WTC11 (cell line): Measurements from ENCODE around the gene GCA. TPM values are rescaled to one million over a fixed set of nuclear protein-coding genes. Genes with fewer than 3 reads are reported as not detected.

Experiments used
- ATAC-seq: fragments of 200-7000 bp; cut with Tn5 transposase; 2 replicates; pipeline ENCODE4 v1.10.0; 2021; ENCODE audit warnings: mild to moderate bottlenecking, moderate library complexity
- CTCF ChIA-PET: fragments of 300-600 bp; sonication (Branson Sonifier 250); formaldehyde crosslinking; loops from one replicate; lab custom pipeline; 2021; ENCODE audit warnings: antibody characterized with exemption; lab: Charles Lee
- POLR2A ChIA-PET: fragments of 350-600 bp; sonication (Branson Sonifier 250); formaldehyde crosslinking; loops from one replicate; lab custom pipeline; 2021; ENCODE audit warnings: antibody characterized with exemption; lab: Charles Lee
- DNase-seq: peaks from one replicate; pipeline ENCODE4 v3.0.0; 2021; ENCODE audit warnings: low spot score
- H3K27ac Mint-ChIP-seq: 2 replicates; pipeline ENCODE4 v1.8.0; 2021; ENCODE audit warnings: mixed read lengths
- H3K27me3 Mint-ChIP-seq: 2 replicates; pipeline ENCODE4 v1.8.0; 2021; ENCODE audit warnings: low read depth, mild to moderate bottlenecking, moderate library complexity, mixed read lengths
- H3K36me3 Mint-ChIP-seq: 2 replicates; pipeline ENCODE4 v1.8.0; 2021; ENCODE audit warnings: mixed read lengths
- H3K4me1 Mint-ChIP-seq: 2 replicates; pipeline ENCODE4 v1.8.0; 2022; ENCODE audit warnings: mixed read lengths
- H3K4me3 Mint-ChIP-seq: 2 replicates; pipeline ENCODE4 v1.8.0; 2021; ENCODE audit warnings: mild to moderate bottlenecking, moderate library complexity, mixed read lengths
- H3K9me3 Mint-ChIP-seq: 2 replicates; pipeline ENCODE4 v1.8.0; 2021; ENCODE audit warnings: mixed read lengths
- E2F4 ChIP-seq: sonication (generic); formaldehyde crosslinking; IDR thresholded peaks from 2 replicates; pipeline ENCODE4 v1.8.1; 2022; ENCODE audit warnings: low read depth, mild to moderate bottlenecking, moderate library complexity, missing genetic modification reagents, borderline replicate concordance
- ESRRA ChIP-seq: sonication (generic); formaldehyde crosslinking; IDR thresholded peaks from 2 replicates; pipeline ENCODE4 v1.8.1; 2022; ENCODE audit warnings: mild to moderate bottlenecking, missing genetic modification reagents, borderline replicate concordance
- FOXP1 ChIP-seq: sonication (generic); formaldehyde crosslinking; IDR thresholded peaks from 2 replicates; pipeline ENCODE4 v1.8.0; 2022; ENCODE audit warnings: missing genetic modification reagents, mild to moderate bottlenecking, moderate library complexity, borderline replicate concordance
- HMGA2 ChIP-seq: fragments of 250-450 bp; sonication (Bioruptor Pico); IDR thresholded peaks from 2 replicates; pipeline ENCODE4 v1.4.0; 2021; ENCODE audit warnings: mild to moderate bottlenecking, moderate library complexity
- JUN ChIP-seq: sonication (generic); formaldehyde crosslinking; IDR thresholded peaks from 2 replicates; pipeline ENCODE4 v1.8.0; 2023; ENCODE audit warnings: mild to moderate bottlenecking, missing genetic modification reagents
- SMAD4 ChIP-seq: sonication (generic); formaldehyde crosslinking; IDR thresholded peaks from 2 replicates; pipeline ENCODE4 v1.8.0; 2022; ENCODE audit warnings: mild to moderate bottlenecking, missing genetic modification reagents
- SP1 ChIP-seq: sonication (generic); formaldehyde crosslinking; conservative IDR thresholded peaks from 2 replicates; pipeline ENCODE4 v1.8.1; 2022; ENCODE audit warnings: missing genetic modification reagents
- TEAD1 ChIP-seq: sonication (generic); formaldehyde crosslinking; IDR thresholded peaks from 2 replicates; pipeline ENCODE4 v1.8.0; 2022; ENCODE audit warnings: mild to moderate bottlenecking, missing genetic modification reagents
- ZBTB21 ChIP-seq: sonication (generic); formaldehyde crosslinking; IDR thresholded peaks from 2 replicates; pipeline ENCODE4 v1.8.1; 2023; ENCODE audit warnings: mild to moderate bottlenecking, missing genetic modification reagents, borderline replicate concordance
- ZNF121 ChIP-seq: sonication (generic); formaldehyde crosslinking; IDR thresholded peaks from 2 replicates; pipeline ENCODE4 v1.8.0; 2023; ENCODE audit warnings: missing genetic modification reagents
- ZNF219 ChIP-seq: sonication (generic); formaldehyde crosslinking; IDR thresholded peaks from 2 replicates; pipeline ENCODE4 v1.8.0; 2023; ENCODE audit warnings: missing genetic modification reagents, mild to moderate bottlenecking, borderline replicate concordance
- ZNF416 ChIP-seq: fragments of 250-450 bp; sonication (Bioruptor Pico); IDR thresholded peaks from 2 replicates; pipeline ENCODE4 v1.9.0; 2021; ENCODE audit warnings: mild to moderate bottlenecking, inconsistent platforms
- ZNF423 ChIP-seq: fragments of 250-450 bp; sonication (Bioruptor Pico); IDR thresholded peaks from 2 replicates; pipeline ENCODE4 v2.1.2; 2022; ENCODE audit warnings: mild to moderate bottlenecking, moderate library complexity
- total RNA-seq: library from RNA; stranded (reverse); gene quantifications from 3 replicates; pipeline ENCODE4 v1.2.3, GENCODE V29; 2021
- TF ChIP-seq, protein P1 (sequence below): sonication (generic); formaldehyde crosslinking; IDR thresholded peaks from 2 replicates; pipeline ENCODE4 v1.8.0; 2022; ENCODE audit warnings: mild to moderate bottlenecking, missing genetic modification reagents
- TF ChIP-seq, protein P2 (sequence below): sonication (generic); formaldehyde crosslinking; IDR thresholded peaks from 2 replicates; pipeline ENCODE4 v1.8.1; 2022; ENCODE audit warnings: mild to moderate bottlenecking, missing genetic modification reagents, moderate library complexity, borderline replicate concordance
- TF ChIP-seq, protein P3 (sequence below): sonication (generic); formaldehyde crosslinking; IDR thresholded peaks from 2 replicates; pipeline ENCODE4 v1.8.0; 2023; ENCODE audit warnings: mild to moderate bottlenecking, missing genetic modification reagents
- TF ChIP-seq, protein P4 (sequence below): sonication (generic); formaldehyde crosslinking; IDR thresholded peaks from 2 replicates; pipeline ENCODE4 v1.8.0; 2023; ENCODE audit warnings: missing genetic modification reagents, mild to moderate bottlenecking, borderline replicate concordance

GCA gene
- total RNA-seq, 1 experiment from 2014 or later: 42.1 TPM

DNA sequence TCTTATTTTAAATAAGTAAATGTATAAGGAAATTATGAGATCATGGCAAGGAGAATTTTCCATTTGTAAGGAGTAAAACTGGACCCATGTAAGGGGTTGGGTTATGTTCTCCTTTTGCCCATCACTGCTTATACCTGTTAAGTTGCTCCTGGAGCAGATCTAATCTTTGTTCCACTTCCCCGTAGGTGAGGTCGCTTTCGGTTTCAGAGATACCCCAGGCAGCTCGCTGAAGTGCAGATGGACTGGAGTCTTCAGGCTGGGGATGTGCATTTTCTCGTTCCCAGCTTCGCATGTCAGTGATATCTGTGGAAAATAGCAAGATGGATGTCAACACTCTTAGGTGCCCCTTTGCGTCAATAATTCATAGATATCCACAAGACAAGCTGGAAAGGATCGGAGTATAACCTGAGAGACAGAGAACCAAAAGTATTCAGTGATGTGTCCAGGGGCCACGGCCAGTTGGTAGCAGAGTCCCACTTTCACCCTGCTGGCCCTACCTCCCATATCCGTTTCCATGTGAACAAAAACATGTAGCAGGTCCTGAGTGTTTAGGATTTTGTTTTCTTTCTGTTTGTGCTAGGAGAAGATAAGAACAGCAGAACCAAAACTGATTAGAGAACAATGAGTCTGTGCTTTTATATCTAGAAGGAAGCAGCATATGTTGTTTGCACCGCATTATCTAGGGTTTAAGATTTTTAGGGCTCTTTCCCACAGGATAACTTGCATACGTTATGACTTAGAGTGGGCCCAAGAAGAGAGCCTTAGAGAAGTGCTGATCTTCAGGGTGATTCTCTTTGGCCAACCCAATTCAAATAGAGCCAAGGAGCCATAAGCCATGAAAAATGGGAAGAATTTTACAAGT lies 36.0 kb downstream of the GCA start:
- Mint-ChIP-seq H3K9me3 (no peaks in the 10 kb centered on the region), H3K4me3 (no peak overlapping the region), H3K36me3 (no peaks in the 10 kb centered on the region), H3K27ac (no peak overlapping the region), H3K27me3 (no peaks in the 10 kb centered on the region), H3K4me1 (no peaks in the 10 kb centered on the region)
- DNase-seq: no peak
- ChIA-PET CTCF (no interaction called here), POLR2A (no interaction called here)
- TF ChIP-seq HMGA2: no peak
- TF ChIP-seq, protein P1, sequence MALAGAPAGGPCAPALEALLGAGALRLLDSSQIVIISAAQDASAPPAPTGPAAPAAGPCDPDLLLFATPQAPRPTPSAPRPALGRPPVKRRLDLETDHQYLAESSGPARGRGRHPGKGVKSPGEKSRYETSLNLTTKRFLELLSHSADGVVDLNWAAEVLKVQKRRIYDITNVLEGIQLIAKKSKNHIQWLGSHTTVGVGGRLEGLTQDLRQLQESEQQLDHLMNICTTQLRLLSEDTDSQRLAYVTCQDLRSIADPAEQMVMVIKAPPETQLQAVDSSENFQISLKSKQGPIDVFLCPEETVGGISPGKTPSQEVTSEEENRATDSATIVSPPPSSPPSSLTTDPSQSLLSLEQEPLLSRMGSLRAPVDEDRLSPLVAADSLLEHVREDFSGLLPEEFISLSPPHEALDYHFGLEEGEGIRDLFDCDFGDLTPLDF (CRISPR knock-in tag): no peak
- no peak for TF ChIP-seq ZNF219 (CRISPR knock-in tag)
- TF ChIP-seq, protein P2, sequence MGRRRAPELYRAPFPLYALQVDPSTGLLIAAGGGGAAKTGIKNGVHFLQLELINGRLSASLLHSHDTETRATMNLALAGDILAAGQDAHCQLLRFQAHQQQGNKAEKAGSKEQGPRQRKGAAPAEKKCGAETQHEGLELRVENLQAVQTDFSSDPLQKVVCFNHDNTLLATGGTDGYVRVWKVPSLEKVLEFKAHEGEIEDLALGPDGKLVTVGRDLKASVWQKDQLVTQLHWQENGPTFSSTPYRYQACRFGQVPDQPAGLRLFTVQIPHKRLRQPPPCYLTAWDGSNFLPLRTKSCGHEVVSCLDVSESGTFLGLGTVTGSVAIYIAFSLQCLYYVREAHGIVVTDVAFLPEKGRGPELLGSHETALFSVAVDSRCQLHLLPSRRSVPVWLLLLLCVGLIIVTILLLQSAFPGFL (CRISPR knock-in tag): no peak
- no peak for TF ChIP-seq FOXP1 (CRISPR knock-in tag)
- TF ChIP-seq SMAD4 (CRISPR knock-in tag): no peak
- no peak for TF ChIP-seq ZNF121 (CRISPR knock-in tag)
- no peak for ATAC-seq

DNA sequence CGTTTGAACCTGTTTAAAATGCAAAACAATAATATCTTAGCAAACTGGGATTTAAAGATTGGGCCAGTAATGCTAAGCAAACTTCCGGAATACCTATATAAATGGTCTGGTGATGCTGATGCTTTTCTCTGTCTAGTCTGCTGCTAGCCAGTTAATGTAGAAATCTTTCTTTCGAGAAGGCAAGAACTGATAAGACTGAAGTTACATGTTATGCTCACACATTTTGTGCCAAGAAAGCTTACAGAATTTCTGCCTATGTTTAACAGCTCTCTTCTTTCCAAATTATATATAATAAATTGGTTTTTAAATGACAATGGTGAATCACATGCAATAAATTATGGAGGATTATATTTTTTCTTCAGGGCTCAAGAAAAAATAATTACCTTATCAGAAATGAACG lies 37.9 kb downstream of the GCA start:
- Mint-ChIP-seq H3K36me3 (no peaks in the 10 kb centered on the region), H3K9me3 (no peaks in the 10 kb centered on the region), H3K4me1 (no peaks in the 10 kb centered on the region), H3K27ac (no peak overlapping the region), H3K4me3 (no peak overlapping the region), H3K27me3 (no peaks in the 10 kb centered on the region)
- ATAC-seq (no peak), DNase-seq (no peak)
- TF ChIP-seq ESRRA (CRISPR knock-in tag) (no peak), E2F4 (CRISPR knock-in tag) (no peak), TEAD1 (no peak)
- ChIA-PET CTCF (no interaction called here), POLR2A (no interaction called here)

DNA sequence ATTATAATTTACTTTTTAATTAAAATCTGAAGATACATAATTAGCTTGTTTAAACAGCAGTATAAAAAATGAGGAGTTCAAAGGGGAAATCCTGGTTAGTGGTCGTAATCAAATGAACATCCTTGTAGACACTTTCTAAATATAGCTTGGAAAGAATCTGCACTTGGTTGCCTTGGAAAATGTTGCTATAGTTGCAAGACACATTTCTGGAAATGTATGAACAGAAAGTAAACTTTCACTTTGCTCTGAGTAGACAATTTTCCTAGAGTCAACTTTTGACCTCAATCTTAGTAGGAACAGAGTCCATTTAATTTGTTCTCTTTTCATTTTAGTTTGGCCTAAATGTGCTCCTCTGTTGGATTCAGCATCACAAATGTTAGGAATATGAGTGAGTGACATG lies 38.3 kb downstream of the GCA start:
- CTCF ChIA-PET: no interaction called here
- TF ChIP-seq, protein P3, sequence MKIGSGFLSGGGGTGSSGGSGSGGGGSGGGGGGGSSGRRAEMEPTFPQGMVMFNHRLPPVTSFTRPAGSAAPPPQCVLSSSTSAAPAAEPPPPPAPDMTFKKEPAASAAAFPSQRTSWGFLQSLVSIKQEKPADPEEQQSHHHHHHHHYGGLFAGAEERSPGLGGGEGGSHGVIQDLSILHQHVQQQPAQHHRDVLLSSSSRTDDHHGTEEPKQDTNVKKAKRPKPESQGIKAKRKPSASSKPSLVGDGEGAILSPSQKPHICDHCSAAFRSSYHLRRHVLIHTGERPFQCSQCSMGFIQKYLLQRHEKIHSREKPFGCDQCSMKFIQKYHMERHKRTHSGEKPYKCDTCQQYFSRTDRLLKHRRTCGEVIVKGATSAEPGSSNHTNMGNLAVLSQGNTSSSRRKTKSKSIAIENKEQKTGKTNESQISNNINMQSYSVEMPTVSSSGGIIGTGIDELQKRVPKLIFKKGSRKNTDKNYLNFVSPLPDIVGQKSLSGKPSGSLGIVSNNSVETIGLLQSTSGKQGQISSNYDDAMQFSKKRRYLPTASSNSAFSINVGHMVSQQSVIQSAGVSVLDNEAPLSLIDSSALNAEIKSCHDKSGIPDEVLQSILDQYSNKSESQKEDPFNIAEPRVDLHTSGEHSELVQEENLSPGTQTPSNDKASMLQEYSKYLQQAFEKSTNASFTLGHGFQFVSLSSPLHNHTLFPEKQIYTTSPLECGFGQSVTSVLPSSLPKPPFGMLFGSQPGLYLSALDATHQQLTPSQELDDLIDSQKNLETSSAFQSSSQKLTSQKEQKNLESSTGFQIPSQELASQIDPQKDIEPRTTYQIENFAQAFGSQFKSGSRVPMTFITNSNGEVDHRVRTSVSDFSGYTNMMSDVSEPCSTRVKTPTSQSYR (CRISPR knock-in tag): no peak
- TF ChIP-seq E2F4 (CRISPR knock-in tag): no peak
- no peak for TF ChIP-seq JUN (CRISPR knock-in tag)
- no peak for TF ChIP-seq ZBTB21 (CRISPR knock-in tag)
- TF ChIP-seq, protein P4, sequence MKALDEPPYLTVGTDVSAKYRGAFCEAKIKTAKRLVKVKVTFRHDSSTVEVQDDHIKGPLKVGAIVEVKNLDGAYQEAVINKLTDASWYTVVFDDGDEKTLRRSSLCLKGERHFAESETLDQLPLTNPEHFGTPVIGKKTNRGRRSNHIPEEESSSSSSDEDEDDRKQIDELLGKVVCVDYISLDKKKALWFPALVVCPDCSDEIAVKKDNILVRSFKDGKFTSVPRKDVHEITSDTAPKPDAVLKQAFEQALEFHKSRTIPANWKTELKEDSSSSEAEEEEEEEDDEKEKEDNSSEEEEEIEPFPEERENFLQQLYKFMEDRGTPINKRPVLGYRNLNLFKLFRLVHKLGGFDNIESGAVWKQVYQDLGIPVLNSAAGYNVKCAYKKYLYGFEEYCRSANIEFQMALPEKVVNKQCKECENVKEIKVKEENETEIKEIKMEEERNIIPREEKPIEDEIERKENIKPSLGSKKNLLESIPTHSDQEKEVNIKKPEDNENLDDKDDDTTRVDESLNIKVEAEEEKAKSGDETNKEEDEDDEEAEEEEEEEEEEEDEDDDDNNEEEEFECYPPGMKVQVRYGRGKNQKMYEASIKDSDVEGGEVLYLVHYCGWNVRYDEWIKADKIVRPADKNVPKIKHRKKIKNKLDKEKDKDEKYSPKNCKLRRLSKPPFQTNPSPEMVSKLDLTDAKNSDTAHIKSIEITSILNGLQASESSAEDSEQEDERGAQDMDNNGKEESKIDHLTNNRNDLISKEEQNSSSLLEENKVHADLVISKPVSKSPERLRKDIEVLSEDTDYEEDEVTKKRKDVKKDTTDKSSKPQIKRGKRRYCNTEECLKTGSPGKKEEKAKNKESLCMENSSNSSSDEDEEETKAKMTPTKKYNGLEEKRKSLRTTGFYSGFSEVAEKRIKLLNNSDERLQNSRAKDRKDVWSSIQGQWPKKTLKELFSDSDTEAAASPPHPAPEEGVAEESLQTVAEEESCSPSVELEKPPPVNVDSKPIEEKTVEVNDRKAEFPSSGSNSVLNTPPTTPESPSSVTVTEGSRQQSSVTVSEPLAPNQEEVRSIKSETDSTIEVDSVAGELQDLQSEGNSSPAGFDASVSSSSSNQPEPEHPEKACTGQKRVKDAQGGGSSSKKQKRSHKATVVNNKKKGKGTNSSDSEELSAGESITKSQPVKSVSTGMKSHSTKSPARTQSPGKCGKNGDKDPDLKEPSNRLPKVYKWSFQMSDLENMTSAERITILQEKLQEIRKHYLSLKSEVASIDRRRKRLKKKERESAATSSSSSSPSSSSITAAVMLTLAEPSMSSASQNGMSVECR (CRISPR knock-in tag): no peak
- TF ChIP-seq ZNF423 (CRISPR knock-in tag): no peak
- TF ChIP-seq, protein P2 (CRISPR knock-in tag): no peak
- TF ChIP-seq TEAD1: no peak
- no peak for TF ChIP-seq SMAD4 (CRISPR knock-in tag)
- TF ChIP-seq SP1 (CRISPR knock-in tag): no peak
- no peak for TF ChIP-seq ZNF416

More for the DNA sequence above, 38.3 kb downstream of the GCA start:
- no peaks in the 10 kb centered on the region for H3K4me1 Mint-ChIP-seq
- no peaks in the 10 kb centered on the region for H3K9me3 Mint-ChIP-seq
- DNase-seq: no peak
- H3K27ac Mint-ChIP-seq: no peak overlapping the region
- no peaks in the 10 kb centered on the region for H3K36me3 Mint-ChIP-seq
- POLR2A ChIA-PET: no interaction called here
- ATAC-seq: no peak
- H3K27me3 Mint-ChIP-seq: no peaks in the 10 kb centered on the region
- H3K4me3 Mint-ChIP-seq: no peak overlapping the region
